ENCODE results near the gene RPS18.

The RPS18 gene

DNA sequence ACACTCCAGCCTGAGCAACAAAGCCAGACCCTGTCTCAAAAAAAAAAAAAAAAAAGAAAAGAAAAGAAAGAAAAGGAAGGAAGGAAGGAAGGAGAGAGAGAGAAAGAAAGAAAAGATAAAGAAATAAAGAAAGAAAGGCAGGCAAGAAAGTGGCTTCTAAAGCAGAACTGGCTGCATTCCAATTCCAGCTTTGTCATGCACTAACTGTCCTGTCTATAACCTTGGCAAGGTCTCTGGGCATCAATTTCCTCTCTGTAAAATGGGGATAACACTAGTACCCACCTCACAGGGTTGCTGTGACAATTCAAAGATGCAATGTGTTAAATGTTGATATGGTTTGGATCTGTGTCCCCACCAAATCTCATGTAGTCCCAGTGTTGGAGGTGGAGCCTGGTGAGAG, 35.5 kb upstream of the RPS18 start:
- no peak for TF ChIP-seq TOX (CRISPR knock-in tag; IDR thresholded peaks at IDR 0.05; ENCODE audit: borderline replicate concordance)
- TF ChIP-seq CSDC2 (CRISPR knock-in tag; IDR thresholded peaks at IDR 0.05), result no peak
- no peak for TF ChIP-seq OSR1 (CRISPR knock-in tag; IDR thresholded peaks at IDR 0.05)
- TF ChIP-seq, protein P1, sequence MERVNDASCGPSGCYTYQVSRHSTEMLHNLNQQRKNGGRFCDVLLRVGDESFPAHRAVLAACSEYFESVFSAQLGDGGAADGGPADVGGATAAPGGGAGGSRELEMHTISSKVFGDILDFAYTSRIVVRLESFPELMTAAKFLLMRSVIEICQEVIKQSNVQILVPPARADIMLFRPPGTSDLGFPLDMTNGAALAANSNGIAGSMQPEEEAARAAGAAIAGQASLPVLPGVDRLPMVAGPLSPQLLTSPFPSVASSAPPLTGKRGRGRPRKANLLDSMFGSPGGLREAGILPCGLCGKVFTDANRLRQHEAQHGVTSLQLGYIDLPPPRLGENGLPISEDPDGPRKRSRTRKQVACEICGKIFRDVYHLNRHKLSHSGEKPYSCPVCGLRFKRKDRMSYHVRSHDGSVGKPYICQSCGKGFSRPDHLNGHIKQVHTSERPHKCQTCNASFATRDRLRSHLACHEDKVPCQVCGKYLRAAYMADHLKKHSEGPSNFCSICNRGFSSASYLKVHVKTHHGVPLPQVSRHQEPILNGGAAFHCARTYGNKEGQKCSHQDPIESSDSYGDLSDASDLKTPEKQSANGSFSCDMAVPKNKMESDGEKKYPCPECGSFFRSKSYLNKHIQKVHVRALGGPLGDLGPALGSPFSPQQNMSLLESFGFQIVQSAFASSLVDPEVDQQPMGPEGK (CRISPR knock-in tag; IDR thresholded peaks at IDR 0.05; ENCODE audit: borderline replicate concordance), result no peak
- TF ChIP-seq TCF4 (CRISPR knock-in tag; IDR thresholded peaks at IDR 0.05; ENCODE audit: borderline replicate concordance), result no peak
- no peak for TF ChIP-seq ARNTL (CRISPR knock-in tag; IDR thresholded peaks at IDR 0.05; ENCODE audit: borderline replicate concordance, low read depth)
- TF ChIP-seq ZNF565 (CRISPR knock-in tag; conservative IDR thresholded peaks at IDR 0.05; ENCODE audit: low read depth), result no peak
- TF ChIP-seq ZNF8 (CRISPR knock-in tag; IDR thresholded peaks at IDR 0.05), result no peak
- TF ChIP-seq, protein P2, sequence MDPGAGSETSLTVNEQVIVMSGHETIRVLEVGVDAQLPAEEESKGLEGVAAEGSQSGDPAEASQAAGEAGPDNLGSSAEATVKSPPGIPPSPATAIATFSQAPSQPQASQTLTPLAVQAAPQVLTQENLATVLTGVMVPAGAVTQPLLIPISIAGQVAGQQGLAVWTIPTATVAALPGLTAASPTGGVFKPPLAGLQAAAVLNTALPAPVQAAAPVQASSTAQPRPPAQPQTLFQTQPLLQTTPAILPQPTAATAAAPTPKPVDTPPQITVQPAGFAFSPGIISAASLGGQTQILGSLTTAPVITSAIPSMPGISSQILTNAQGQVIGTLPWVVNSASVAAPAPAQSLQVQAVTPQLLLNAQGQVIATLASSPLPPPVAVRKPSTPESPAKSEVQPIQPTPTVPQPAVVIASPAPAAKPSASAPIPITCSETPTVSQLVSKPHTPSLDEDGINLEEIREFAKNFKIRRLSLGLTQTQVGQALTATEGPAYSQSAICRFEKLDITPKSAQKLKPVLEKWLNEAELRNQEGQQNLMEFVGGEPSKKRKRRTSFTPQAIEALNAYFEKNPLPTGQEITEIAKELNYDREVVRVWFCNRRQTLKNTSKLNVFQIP (CRISPR knock-in tag; IDR thresholded peaks at IDR 0.05; ENCODE audit: borderline replicate concordance, low read depth), result no peak
- no peak for TF ChIP-seq ZC3H10 (CRISPR knock-in tag; IDR thresholded peaks at IDR 0.05)
- TF ChIP-seq ZFP3 (CRISPR knock-in tag; IDR thresholded peaks at IDR 0.05), result no peak
- no peak for ATAC-seq

DNA sequence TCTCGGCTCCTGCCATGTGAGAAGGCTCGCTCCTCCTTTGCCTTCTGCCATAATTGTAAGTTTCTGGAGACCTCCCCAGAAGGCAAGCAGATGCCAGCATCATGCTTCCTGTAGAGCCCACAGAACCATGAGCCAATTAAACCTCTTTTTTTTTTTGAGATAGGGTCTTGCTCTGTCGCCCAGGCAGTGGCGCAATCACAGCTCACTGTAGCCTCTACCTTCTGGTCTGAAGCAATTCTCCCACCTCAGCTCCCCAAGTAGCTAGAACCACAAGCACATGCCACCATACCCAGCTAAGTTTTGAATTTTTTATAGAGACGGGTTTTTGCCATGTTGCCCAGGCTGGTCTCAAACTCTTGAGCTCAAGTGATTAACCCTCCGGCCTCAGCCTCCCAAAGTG, 35.0 kb upstream of the RPS18 start:
- no peak for ATAC-seq
- no peak for TF ChIP-seq ZNF565 (CRISPR knock-in tag; conservative IDR thresholded peaks at IDR 0.05; ENCODE audit: low read depth)
- TF ChIP-seq ZFP30 (CRISPR knock-in tag; IDR thresholded peaks at IDR 0.05), result no peak

DNA sequence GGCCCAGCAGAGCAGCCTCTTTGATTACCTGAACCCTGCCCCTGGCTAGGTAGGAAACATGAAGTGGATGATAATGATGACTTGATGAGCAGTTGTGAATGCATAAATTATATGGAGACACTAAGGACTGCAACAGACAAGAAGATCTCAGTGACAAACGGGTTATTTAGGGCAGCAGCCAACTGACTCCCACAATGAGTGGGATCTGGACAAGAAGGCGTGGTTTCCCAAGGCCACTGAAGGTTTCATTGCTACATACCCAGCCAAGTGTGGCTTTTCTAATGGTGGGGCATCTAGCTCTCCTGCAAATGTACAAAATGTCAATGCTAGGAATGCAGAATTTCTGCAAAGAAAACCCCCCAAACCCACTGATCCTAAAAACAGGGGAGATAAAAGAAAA, 34.1 kb upstream of the RPS18 start:
- ATAC-seq, result no peak
- TF ChIP-seq, protein P3, sequence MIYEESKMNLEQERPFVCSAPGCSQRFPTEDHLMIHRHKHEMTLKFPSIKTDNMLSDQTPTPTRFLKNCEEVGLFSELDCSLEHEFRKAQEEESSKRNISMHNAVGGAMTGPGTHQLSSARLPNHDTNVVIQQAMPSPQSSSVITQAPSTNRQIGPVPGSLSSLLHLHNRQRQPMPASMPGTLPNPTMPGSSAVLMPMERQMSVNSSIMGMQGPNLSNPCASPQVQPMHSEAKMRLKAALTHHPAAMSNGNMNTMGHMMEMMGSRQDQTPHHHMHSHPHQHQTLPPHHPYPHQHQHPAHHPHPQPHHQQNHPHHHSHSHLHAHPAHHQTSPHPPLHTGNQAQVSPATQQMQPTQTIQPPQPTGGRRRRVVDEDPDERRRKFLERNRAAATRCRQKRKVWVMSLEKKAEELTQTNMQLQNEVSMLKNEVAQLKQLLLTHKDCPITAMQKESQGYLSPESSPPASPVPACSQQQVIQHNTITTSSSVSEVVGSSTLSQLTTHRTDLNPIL (CRISPR knock-in tag; IDR thresholded peaks at IDR 0.05; ENCODE audit: low read depth), result no peak

DNA sequence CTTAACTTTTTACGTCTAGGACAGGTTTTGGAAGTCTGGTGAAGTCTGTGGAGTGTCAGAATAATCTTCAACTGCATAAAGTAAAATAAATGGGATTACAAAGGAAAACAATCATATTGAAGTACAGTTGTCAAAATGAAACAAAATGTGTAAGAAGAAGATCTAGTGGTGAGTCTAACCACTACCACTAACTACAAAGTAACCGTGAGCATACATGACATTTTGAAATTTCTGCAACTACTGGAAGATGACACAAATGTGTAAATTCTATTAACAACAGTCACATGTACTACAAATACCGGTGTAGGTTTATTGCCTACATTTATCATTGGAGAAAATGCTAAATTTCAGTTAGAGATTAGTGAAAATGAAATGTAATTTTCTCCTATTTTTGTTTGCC, 29.9 kb upstream of the RPS18 start:
- ATAC-seq, result no peak
- no peak for TF ChIP-seq CSDC2 (CRISPR knock-in tag; IDR thresholded peaks at IDR 0.05)
- TF ChIP-seq SNAI2 (CRISPR knock-in tag; IDR thresholded peaks at IDR 0.05), result no peak
- TF ChIP-seq GLIS3 (CRISPR knock-in tag; IDR thresholded peaks at IDR 0.05), result no peak
- no peak for TF ChIP-seq ISL1 (CRISPR knock-in tag; IDR thresholded peaks at IDR 0.05)
- no peak for TF ChIP-seq TCF4 (CRISPR knock-in tag; IDR thresholded peaks at IDR 0.05; ENCODE audit: borderline replicate concordance)
- TF ChIP-seq ZFP30 (CRISPR knock-in tag; IDR thresholded peaks at IDR 0.05), result no peak
- no peak for TF ChIP-seq ZNF565 (CRISPR knock-in tag; conservative IDR thresholded peaks at IDR 0.05; ENCODE audit: low read depth)
- no peak for TF ChIP-seq BACH2 (CRISPR knock-in tag; IDR thresholded peaks at IDR 0.05; ENCODE audit: borderline replicate concordance)
- no peak for TF ChIP-seq ZNF8 (CRISPR knock-in tag; IDR thresholded peaks at IDR 0.05)

DNA sequence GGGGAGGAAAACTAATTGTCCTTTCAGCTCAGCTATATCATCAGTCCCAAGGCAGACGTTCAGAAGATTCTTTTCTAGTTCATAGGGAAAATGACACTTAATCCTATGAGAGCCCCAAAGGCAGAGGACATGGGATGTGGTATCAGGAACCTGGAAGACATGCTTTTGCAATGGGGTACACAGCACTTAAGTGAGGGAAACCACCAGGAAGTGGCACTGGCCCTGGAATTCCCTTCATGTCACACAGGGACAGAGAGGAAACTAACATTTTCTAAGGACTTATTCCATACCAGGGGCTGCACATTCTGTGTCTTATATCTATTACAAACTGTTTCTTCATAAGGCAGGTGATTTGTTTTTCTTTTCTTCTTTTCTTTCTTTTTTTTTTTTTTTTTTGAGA, 28.4 kb upstream of the RPS18 start:
- no peak for ATAC-seq

More for the DNA sequence above, 28.4 kb upstream of the RPS18 start:
- TF ChIP-seq ZC3H10 (CRISPR knock-in tag; IDR thresholded peaks at IDR 0.05) (no peak), GLIS3 (CRISPR knock-in tag; IDR thresholded peaks at IDR 0.05) (no peak), ZNF8 (CRISPR knock-in tag; IDR thresholded peaks at IDR 0.05) (no peak), ISL1 (CRISPR knock-in tag; IDR thresholded peaks at IDR 0.05) (no peak)
- TF ChIP-seq, protein P3 (CRISPR knock-in tag; IDR thresholded peaks at IDR 0.05; ENCODE audit: low read depth), result no peak
